ENCODE data around the gene PHLPP1. TPM values are rescaled to one million over a fixed set of nuclear protein-coding genes. Genes with fewer than 3 reads are reported as not detected.
"Not testable (repeated sequence)": the region's sequence is repeated elsewhere in the genome, so short reads cannot be mapped to it uniquely, and the experiment has no call there.

The PHLPP1 gene
- total RNA-seq, 2 donors from 2014 or later = 22.1 to 24.2 TPM

DNA sequence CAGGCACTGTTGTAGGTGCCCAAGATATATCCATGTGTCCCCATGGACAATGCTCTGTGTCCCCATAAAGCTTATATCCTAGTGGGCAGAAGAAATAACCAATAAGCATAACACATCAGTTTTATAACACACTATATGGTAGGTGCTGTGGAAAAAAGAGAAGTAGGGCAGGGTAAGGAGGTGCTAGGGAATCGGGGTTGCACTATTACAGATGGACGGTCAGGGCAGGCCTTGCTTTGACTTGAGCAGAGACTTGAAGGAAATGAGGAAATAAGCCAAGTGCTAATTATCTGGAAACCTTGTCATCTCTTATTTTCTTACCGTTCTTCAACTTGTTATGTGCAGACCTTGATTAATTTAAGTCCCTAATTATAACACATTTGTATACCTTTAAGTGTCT is 82.0 kb downstream of the PHLPP1 start:
- Histone ChIP-seq H3K4me1 (no peaks in the 10 kb centered on the region), H3K27me3 (no peaks in the 10 kb centered on the region), H3K36me3 (no peaks in the 10 kb centered on the region), H3K27ac (no peak overlapping the region), H3K4me3 (no peak overlapping the region), H3K9me3 (no peaks in the 10 kb centered on the region), H3K9ac (ENCODE audit: low read depth in 2 of 2, low read length in 2 of 2) (no peak overlapping the region)
- intact Hi-C loops (cut with DNase I) = loop anchor here (10.0 kb wide), 1 partner anchor 73 kb away; no protein-coding TSS in a partner anchor
- TF ChIP-seq, protein P1, sequence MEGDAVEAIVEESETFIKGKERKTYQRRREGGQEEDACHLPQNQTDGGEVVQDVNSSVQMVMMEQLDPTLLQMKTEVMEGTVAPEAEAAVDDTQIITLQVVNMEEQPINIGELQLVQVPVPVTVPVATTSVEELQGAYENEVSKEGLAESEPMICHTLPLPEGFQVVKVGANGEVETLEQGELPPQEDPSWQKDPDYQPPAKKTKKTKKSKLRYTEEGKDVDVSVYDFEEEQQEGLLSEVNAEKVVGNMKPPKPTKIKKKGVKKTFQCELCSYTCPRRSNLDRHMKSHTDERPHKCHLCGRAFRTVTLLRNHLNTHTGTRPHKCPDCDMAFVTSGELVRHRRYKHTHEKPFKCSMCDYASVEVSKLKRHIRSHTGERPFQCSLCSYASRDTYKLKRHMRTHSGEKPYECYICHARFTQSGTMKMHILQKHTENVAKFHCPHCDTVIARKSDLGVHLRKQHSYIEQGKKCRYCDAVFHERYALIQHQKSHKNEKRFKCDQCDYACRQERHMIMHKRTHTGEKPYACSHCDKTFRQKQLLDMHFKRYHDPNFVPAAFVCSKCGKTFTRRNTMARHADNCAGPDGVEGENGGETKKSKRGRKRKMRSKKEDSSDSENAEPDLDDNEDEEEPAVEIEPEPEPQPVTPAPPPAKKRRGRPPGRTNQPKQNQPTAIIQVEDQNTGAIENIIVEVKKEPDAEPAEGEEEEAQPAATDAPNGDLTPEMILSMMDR (IDR thresholded peaks at IDR 0.05) = no peak
- DNase-seq = no peak

DNA sequence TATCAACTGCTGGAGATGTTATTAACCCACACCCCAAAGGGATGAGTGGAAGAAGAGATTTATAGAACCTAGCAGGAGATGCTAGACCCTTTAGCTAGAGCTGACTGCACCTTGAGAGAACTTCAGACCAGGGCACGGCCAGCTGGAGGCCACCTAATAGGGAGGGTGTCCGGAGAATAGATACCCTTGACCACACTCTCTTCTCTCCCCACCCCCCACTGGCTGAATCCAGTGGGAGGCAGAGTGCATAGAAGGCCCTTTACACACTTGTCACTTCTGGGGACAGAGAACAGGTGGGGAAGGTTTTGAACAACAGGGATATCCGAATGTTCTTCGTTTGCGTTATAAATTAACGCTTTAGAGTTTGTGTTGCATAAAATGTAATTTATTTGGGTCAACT is 84.6 kb downstream of the PHLPP1 start:
- no peak overlapping the region for H3K27ac ChIP-seq
- no peaks in the 10 kb centered on the region for H3K36me3 ChIP-seq
- no peaks in the 10 kb centered on the region for H3K4me1 ChIP-seq
- no peak overlapping the region for H3K4me3 ChIP-seq
- H3K27me3 ChIP-seq = no peaks in the 10 kb centered on the region
- TF ChIP-seq, protein P1 (IDR thresholded peaks at IDR 0.05) = no peak
- intact Hi-C loops (cut with DNase I) = loop anchor here (10.0 kb wide), 1 partner anchor 75 kb away; no protein-coding TSS in a partner anchor
- no peak overlapping the region for H3K9ac ChIP-seq (ENCODE audit: low read depth in 2 of 2, low read length in 2 of 2)
- DNase-seq = no peak
- H3K9me3 ChIP-seq = no peaks in the 10 kb centered on the region

DNA sequence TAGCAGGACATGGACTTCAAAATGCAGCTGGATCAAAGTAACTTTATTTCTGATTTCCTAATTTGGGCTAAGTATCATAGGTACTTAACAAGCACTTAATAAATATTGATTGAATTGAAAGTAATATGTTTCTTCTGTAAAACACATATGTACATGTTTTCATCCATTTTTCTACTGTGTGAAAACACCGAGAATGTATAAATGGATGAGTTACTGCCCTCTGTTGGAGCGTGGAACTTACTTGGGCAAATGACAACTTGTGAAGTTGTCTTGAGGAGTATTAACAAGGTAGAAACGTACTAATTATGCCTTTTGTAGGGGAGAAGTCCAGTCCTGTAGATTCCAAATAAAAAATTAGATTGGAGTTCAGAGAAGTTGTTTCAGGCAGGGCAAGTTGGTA is 87.2 kb downstream of the PHLPP1 start:
- DNase-seq = no peak
- H3K36me3 ChIP-seq = no peaks in the 10 kb centered on the region

DNA sequence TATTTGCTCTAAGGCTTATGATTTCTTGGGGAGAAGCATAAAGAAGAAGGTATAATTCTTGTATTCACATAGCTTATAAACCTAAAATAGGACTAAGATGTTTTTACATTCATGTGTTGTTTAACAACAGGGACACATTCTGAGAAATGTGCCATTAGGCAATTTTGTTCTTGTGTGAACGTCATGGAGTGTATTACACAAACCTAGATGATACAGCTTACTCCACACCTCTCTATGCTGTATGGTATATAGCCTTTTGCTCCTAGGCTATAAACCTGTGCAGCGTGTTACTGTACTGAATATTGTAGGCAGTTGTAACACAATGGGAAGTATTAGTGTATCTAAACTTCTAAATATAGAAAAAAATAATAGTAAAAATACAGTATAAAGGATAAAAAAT is 92.1 kb downstream of the PHLPP1 start:
- no peaks in the 10 kb centered on the region for H3K4me1 ChIP-seq
- no peak overlapping the region for H3K9ac ChIP-seq (ENCODE audit: low read depth in 2 of 2, low read length in 2 of 2)
- no peak overlapping the region for H3K27ac ChIP-seq
- no peak overlapping the region for H3K4me3 ChIP-seq
- no peak for DNase-seq
- no peaks in the 10 kb centered on the region for H3K36me3 ChIP-seq
- TF ChIP-seq, protein P1 (IDR thresholded peaks at IDR 0.05) = no peak
- intact Hi-C loops (cut with DNase I) = no loop called here
- H3K27me3 ChIP-seq = no peaks in the 10 kb centered on the region
- H3K9me3 ChIP-seq = no peaks in the 10 kb centered on the region

More for the DNA sequence above, 87.2 kb downstream of the PHLPP1 start:
- H3K27ac ChIP-seq = no peak overlapping the region
- H3K4me3 ChIP-seq = no peak overlapping the region
- H3K9ac ChIP-seq (ENCODE audit: low read depth in 2 of 2, low read length in 2 of 2) = no peak overlapping the region
- no peaks in the 10 kb centered on the region for H3K9me3 ChIP-seq
- no peaks in the 10 kb centered on the region for H3K27me3 ChIP-seq
- TF ChIP-seq, protein P1 (IDR thresholded peaks at IDR 0.05) = no peak
- no peaks in the 10 kb centered on the region for H3K4me1 ChIP-seq
- intact Hi-C loops (cut with DNase I) = no loop called here

DNA sequence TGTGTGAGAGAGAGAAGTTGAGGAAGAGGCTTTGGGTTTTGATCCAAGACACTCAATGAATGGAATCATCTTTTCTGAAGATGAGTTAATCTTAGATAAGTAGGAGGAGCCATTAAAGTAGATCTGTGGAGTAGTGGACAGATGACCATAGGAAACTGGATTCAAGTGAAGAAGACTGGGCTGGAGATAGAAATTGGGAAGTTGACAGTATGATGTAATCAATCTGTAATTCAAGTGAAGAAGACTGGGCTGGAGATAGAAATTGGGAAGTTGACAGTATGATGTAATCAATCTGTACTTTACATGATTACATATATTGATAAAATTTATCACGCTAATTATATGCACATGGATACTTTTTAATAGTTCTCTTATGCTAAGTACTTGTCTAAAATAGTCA is 92.8 kb downstream of the PHLPP1 start:
- no peak overlapping the region for H3K9ac ChIP-seq (ENCODE audit: low read depth in 2 of 2, low read length in 2 of 2)
- intact Hi-C loops (cut with DNase I) = no loop called here

DNA sequence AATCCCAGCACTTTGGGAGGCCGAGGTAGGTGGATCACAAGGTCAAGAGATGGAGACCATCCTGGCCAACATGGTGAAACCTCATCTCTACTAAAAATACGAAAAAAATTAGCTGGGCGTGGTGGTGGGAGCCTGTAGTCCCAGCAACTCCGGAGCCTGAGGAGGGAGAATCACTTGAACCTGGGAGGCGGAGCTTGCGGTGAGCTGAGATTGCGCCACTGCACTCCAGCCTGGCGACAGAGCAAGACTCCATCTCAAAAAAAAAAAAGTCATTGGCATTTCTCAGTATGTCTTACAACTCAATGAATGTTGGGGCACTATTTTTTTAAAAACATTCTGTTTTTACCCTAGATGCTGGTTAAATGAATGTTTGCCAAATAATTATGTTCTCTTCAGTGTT is 94.1 kb downstream of the PHLPP1 start:
- H3K9ac ChIP-seq (ENCODE audit: low read depth in 2 of 2, low read length in 2 of 2); H3K27ac ChIP-seq; DNase-seq; intact Hi-C loops (cut with DNase I); H3K4me3 ChIP-seq; H3K9me3 ChIP-seq; H3K36me3 ChIP-seq; H3K4me1 ChIP-seq; H3K27me3 ChIP-seq: not testable (repeated sequence)

More for the DNA sequence above, 92.8 kb downstream of the PHLPP1 start:
- Histone ChIP-seq H3K9me3 (no peaks in the 10 kb centered on the region), H3K27me3 (no peaks in the 10 kb centered on the region), H3K4me3 (no peak overlapping the region), H3K36me3 (no peaks in the 10 kb centered on the region), H3K4me1 (no peaks in the 10 kb centered on the region), H3K27ac (no peak overlapping the region)
- TF ChIP-seq, protein P1 (IDR thresholded peaks at IDR 0.05) = no peak
- DNase-seq = no peak
